Kidney epithelial cell (primary cell): ENCODE results near the gene UGT2B7. TPM values are rescaled to one million over a fixed set of nuclear protein-coding genes. Genes with fewer than 3 reads are reported as not detected.

Experiments used
- DNase-seq: peaks from one replicate; pipeline ENCODE4 v3.0.0-alpha.2; 2010; ENCODE audit warnings: low read depth
- H3K27me3 ChIP-seq: 2 replicates; pipeline ENCODE4 v1.6.0; 2011; ENCODE audit warnings: low read length; ENCODE audit not compliant: control insufficient read depth, insufficient read depth
- H3K36me3 ChIP-seq: 2 replicates; pipeline ENCODE4 v1.5.1; 2011; ENCODE audit warnings: low read length; ENCODE audit not compliant: control insufficient read depth, insufficient read depth
- H3K4me3 ChIP-seq: 2 replicates; pipeline ENCODE4 v1.5.1; 2011; ENCODE audit warnings: low read depth, mild to moderate bottlenecking, control low read depth, low read length
- CTCF ChIP-seq: IDR thresholded peaks from 2 replicates; pipeline ENCODE4 v1.5.1; 2011; ENCODE audit warnings: mild to moderate bottlenecking, moderate library complexity, low read length, control low read depth, inconsistent platforms; ENCODE audit not compliant: insufficient read depth, poor library complexity, severe bottlenecking
- total RNA-seq: library from RNA; depleted of rRNA; stranded (reverse); fragments of >200 nt; gene quantifications from 2 replicates; pipeline ENCODE4 v1.2.3, GENCODE V29; 2015

UGT2B7 gene
- total RNA-seq, 1 donor from 2014 or later: 45.9 TPM

- no peak for DNase-seq
- no peak for TF ChIP-seq CTCF
- no peaks in the 10 kb centered on the region for H3K27me3 ChIP-seq
- no peak overlapping the region for H3K4me3 ChIP-seq
- peaks cover 1% of the 10 kb centered on the region for H3K36me3 ChIP-seq
These were observed 40.1 kb upstream of the UGT2B7 start for GRCh38 chr4:69056150-69056549.

- H3K27me3 ChIP-seq: no peaks in the 10 kb centered on the region
- no peak overlapping the region for H3K4me3 ChIP-seq
- TF ChIP-seq CTCF: no peak
- H3K36me3 ChIP-seq: peaks cover 2% of the 10 kb centered on the region
- DNase-seq: peak; percentile 51
These were observed 39.2 kb upstream of the UGT2B7 start for GRCh38 chr4:69056921-69057550.

- DNase-seq: no peak
- H3K27me3 ChIP-seq: no peaks in the 10 kb centered on the region
- H3K36me3 ChIP-seq: peaks cover 6% of the 10 kb centered on the region
- H3K4me3 ChIP-seq: peak overlapping the region; percentile 12
- no peak for TF ChIP-seq CTCF
These were observed 38.5 kb upstream of the UGT2B7 start for GRCh38 chr4:69057620-69058409.

GRCh38 chr4:69058410-69059059, 37.7 kb upstream of the UGT2B7 start:
- Histone ChIP-seq H3K4me3 (no peak overlapping the region), H3K27me3 (no peaks in the 10 kb centered on the region), H3K36me3 (peaks cover 6% of the 10 kb centered on the region)
- no peak for DNase-seq
- TF ChIP-seq CTCF: no peak

- no peak overlapping the region for H3K4me3 ChIP-seq
- no peak for DNase-seq
- H3K36me3 ChIP-seq: peaks cover 6% of the 10 kb centered on the region
- H3K27me3 ChIP-seq: no peaks in the 10 kb centered on the region
- TF ChIP-seq CTCF: no peak
These were observed 35.5 kb upstream of the UGT2B7 start for GRCh38 chr4:69060651-69061308.
